Dedifferentiated amniotic fluid mesenchymal stem cell (primary cell): ENCODE data around the gene FRMPD2.
"Not testable (repeated sequence)": the region's sequence is repeated elsewhere in the genome, so short reads cannot be mapped to it uniquely, and the experiment has no call there.

Experiments used
- DNase-seq: peaks from one replicate; pipeline ENCODE4 v3.0.0-alpha.2; 2016; ENCODE audit errors: extremely low spot score

Gene FRMPD2

GRCh38 chr10:48128954-48129353, 145.5 kb downstream of the FRMPD2 start:
- DNase-seq: not testable (repeated sequence)

- not testable (repeated sequence) for DNase-seq
Observed at GRCh38 chr10:48126251-48126650, 148.2 kb downstream of the FRMPD2 start.

- not testable (repeated sequence) for DNase-seq
Observed at GRCh38 chr10:48125631-48126030, 148.9 kb downstream of the FRMPD2 start.

GRCh38 chr10:48122618-48123017, 151.9 kb downstream of the FRMPD2 start:
- not testable (repeated sequence) for DNase-seq

GRCh38 chr10:48110277-48110676, 164.2 kb downstream of the FRMPD2 start:
- DNase-seq: not testable (repeated sequence)
